Neutrophil (primary cell): Measurements from ENCODE around the gene THYN1.
"Not testable (repeated sequence)": the region's sequence is repeated elsewhere in the genome, so short reads cannot be mapped to it uniquely, and the experiment has no call there.

Experiments
- H3K27ac ChIP-seq: fragments of 200-600 bp; sonication (generic); 2 replicates; pipeline ENCODE4 v1.5.1; 2016; ENCODE audit warnings: mild to moderate bottlenecking, moderate library complexity
- H3K27me3 ChIP-seq: fragments of 200-600 bp; sonication (generic); 2 replicates; pipeline ENCODE4 v1.6.0; 2016; ENCODE audit warnings: mild to moderate bottlenecking
- H3K36me3 ChIP-seq: fragments of 200-600 bp; sonication (generic); 2 replicates; pipeline ENCODE4 v1.5.1; 2017
- H3K4me1 ChIP-seq, 2 experiments: fragments of 200-600 bp in 1 of 2; sonication (generic) in 1 of 2; 1 replicate in 1 of 2; 2 replicates in 1 of 2; pipeline versions ENCODE4 v1.5.1 to v1.6.1; 2013 to 2016; ENCODE audit warnings: low read depth in 1 of 2, low read length in 1 of 2, mild to moderate bottlenecking in 1 of 2, moderate library complexity in 1 of 2; ENCODE audit not compliant: control insufficient read depth in 1 of 2, insufficient read depth in 1 of 2
- H3K4me3 ChIP-seq, 2 experiments: fragments of 200-600 bp in 1 of 2; sonication (generic) in 1 of 2; 1 replicate in 1 of 2; 2 replicates in 1 of 2; pipeline ENCODE4 v1.5.1; 2013 to 2016; ENCODE audit warnings: low read depth in 1 of 2, low read length in 1 of 2, mild to moderate bottlenecking in 1 of 2, moderate library complexity in 1 of 2
- H3K9me3 ChIP-seq: fragments of 200-600 bp; sonication (generic); 2 replicates; pipeline ENCODE4 v1.5.1; 2016
- CTCF ChIP-seq: fragments of 200-600 bp; sonication (generic); IDR thresholded peaks from 2 replicates; pipeline ENCODE4 v1.5.1; 2016; ENCODE audit warnings: antibody characterized with exemption

THYN1 gene

GRCh38 chr11:134290646-134291045 lies 37.5 kb upstream of the THYN1 start:
- H3K9me3 ChIP-seq, result no peaks in the 10 kb centered on the region
- no peak overlapping the region for H3K27ac ChIP-seq
- H3K36me3 ChIP-seq, result no peaks in the 10 kb centered on the region
- H3K4me1 ChIP-seq, result no peaks in the 10 kb centered on the region
- TF ChIP-seq CTCF, result no peak
- no peak overlapping the region for H3K4me3 ChIP-seq
- H3K27me3 ChIP-seq, result peaks cover 61% of the 10 kb centered on the region

GRCh38 chr11:134289789-134290188 lies 36.6 kb upstream of the THYN1 start:
- Histone ChIP-seq H3K4me3 (no peak overlapping the region), H3K9me3 (no peaks in the 10 kb centered on the region), H3K27ac (no peak overlapping the region), H3K4me1 (no peaks in the 10 kb centered on the region), H3K36me3 (no peaks in the 10 kb centered on the region), H3K27me3 (peaks cover 62% of the 10 kb centered on the region)
- no peak for TF ChIP-seq CTCF

- H3K9me3 ChIP-seq, result no peaks in the 10 kb centered on the region
- no peak overlapping the region for H3K4me3 ChIP-seq
- peaks cover 64% of the 10 kb centered on the region for H3K27me3 ChIP-seq
- H3K36me3 ChIP-seq, result no peaks in the 10 kb centered on the region
- no peak overlapping the region for H3K27ac ChIP-seq
- no peaks in the 10 kb centered on the region for H3K4me1 ChIP-seq
- TF ChIP-seq CTCF, result no peak
Observed at GRCh38 chr11:134289167-134289566, 36.0 kb upstream of the THYN1 start.

- H3K4me1 ChIP-seq, result no peaks in the 10 kb centered on the region
- H3K36me3 ChIP-seq, result no peaks in the 10 kb centered on the region
- TF ChIP-seq CTCF, result no peak
- no peaks in the 10 kb centered on the region for H3K9me3 ChIP-seq
- peaks cover 69% of the 10 kb centered on the region for H3K27me3 ChIP-seq
- no peak overlapping the region for H3K4me3 ChIP-seq
- no peak overlapping the region for H3K27ac ChIP-seq
Observed at GRCh38 chr11:134288486-134288885, 35.3 kb upstream of the THYN1 start.

GRCh38 chr11:134287561-134287960 lies 34.4 kb upstream of the THYN1 start:
- Histone ChIP-seq H3K4me1 (no peaks in the 10 kb centered on the region), H3K4me3 (no peak overlapping the region), H3K9me3 (no peaks in the 10 kb centered on the region), H3K27ac (no peak overlapping the region), H3K36me3 (no peaks in the 10 kb centered on the region), H3K27me3 (peaks cover 74% of the 10 kb centered on the region)
- no peak for TF ChIP-seq CTCF

GRCh38 chr11:134284349-134284748 lies 31.2 kb upstream of the THYN1 start:
- H3K4me3 ChIP-seq, H3K4me1 ChIP-seq: not testable (repeated sequence)
- H3K27me3 ChIP-seq, result peaks cover 83% of the 10 kb centered on the region

More at GRCh38 chr11:134284349-134284748, 31.2 kb upstream of the THYN1 start:
- not testable (repeated sequence) for H3K36me3 ChIP-seq, H3K9me3 ChIP-seq, H3K27ac ChIP-seq
